CD14-positive monocyte (primary cell): ENCODE results near the gene ITM2B. TPM values are rescaled to one million over a fixed set of nuclear protein-coding genes. Genes with fewer than 3 reads are reported as not detected.

Experiments used
- DNase-seq, 3 donors: peaks; one replicate each; pipeline ENCODE4 v3.0.0-alpha.2; 2011 to 2022
- H2AFZ ChIP-seq: 2 replicates; pipeline ENCODE4 v1.6.0; 2012; ENCODE audit warnings: mild to moderate bottlenecking, low read depth, low read length, inconsistent platforms; ENCODE audit not compliant: insufficient read depth, poor library complexity, severe bottlenecking
- H3K27ac ChIP-seq, 2 donors: 1 replicate in 1 of 2; 2 replicates in 1 of 2; pipeline ENCODE4 v1.5.1; 2012 to 2013; ENCODE audit warnings: low read length in 2 of 2, control low read depth in 1 of 2, inconsistent platforms in 1 of 2, low read depth in 1 of 2, mild to moderate bottlenecking in 1 of 2
- H3K27me3 ChIP-seq, 2 donors: one replicate each; pipeline versions ENCODE4 v1.6.0 to v1.6.1; 2011 to 2013; ENCODE audit warnings: low read length in 2 of 2; ENCODE audit not compliant: control insufficient read depth in 2 of 2, insufficient read depth in 2 of 2
- H3K36me3 ChIP-seq, 2 donors: replicated peaks in 1 of 2; 1 replicate in 1 of 2; 2 replicates in 1 of 2; pipeline versions ENCODE4 v1.5.1 to v1.6.1; 2012 to 2013; ENCODE audit warnings: low read length in 2 of 2, control low read depth in 1 of 2, inconsistent platforms in 1 of 2, mild to moderate bottlenecking in 1 of 2; ENCODE audit not compliant: insufficient read depth in 2 of 2, control insufficient read depth in 1 of 2
- H3K4me1 ChIP-seq, 2 donors: 1 replicate in 1 of 2; 2 replicates in 1 of 2; pipeline versions ENCODE4 v1.5.1 to v1.6.1; 2012 to 2013; ENCODE audit warnings: low read length in 2 of 2, control low read depth in 1 of 2, inconsistent platforms in 1 of 2, mild to moderate bottlenecking in 1 of 2, moderate library complexity in 1 of 2; ENCODE audit not compliant: insufficient read depth in 2 of 2, control insufficient read depth in 1 of 2
- H3K4me2 ChIP-seq: replicated peaks from 2 replicates; pipeline ENCODE3; 2012; ENCODE audit warnings: low read length, moderate library complexity, mild to moderate bottlenecking; ENCODE audit not compliant: poor library complexity, severe bottlenecking; ENCODE audit errors: extremely low read depth
- H3K4me3 ChIP-seq, 3 experiments: fragments of 200-600 bp in 1 of 3; sonication (generic) in 1 of 3; replicated peaks in 1 of 3; 1 replicate in 2 of 3; 2 replicates in 1 of 3; pipeline ENCODE4 v1.5.1; 2011 to 2013; ENCODE audit warnings: low read length in 3 of 3, mild to moderate bottlenecking in 3 of 3, control low read depth in 2 of 3, low read depth in 2 of 3, inconsistent platforms in 1 of 3, moderate library complexity in 1 of 3
- H3K79me2 ChIP-seq: 2 replicates; pipeline ENCODE4 v1.6.0; 2012; ENCODE audit warnings: mild to moderate bottlenecking, control low read depth, inconsistent platforms, low read length, moderate library complexity; ENCODE audit not compliant: insufficient read depth
- H3K9ac ChIP-seq: 2 replicates; pipeline ENCODE4 v1.6.0; 2017; ENCODE audit warnings: low read length, mild to moderate bottlenecking; ENCODE audit not compliant: insufficient read depth, poor library complexity, severe bottlenecking
- H3K9me3 ChIP-seq, 2 donors: replicated peaks in 1 of 2; 1 replicate in 1 of 2; 2 replicates in 1 of 2; pipeline versions ENCODE4 v1.5.1 to v1.6.1; 2012 to 2013; ENCODE audit warnings: low read length in 2 of 2, control low read depth in 1 of 2; ENCODE audit not compliant: control insufficient read depth in 1 of 2, insufficient read depth in 1 of 2
- H4K20me1 ChIP-seq: 2 replicates; pipeline ENCODE4 v1.6.0; 2012; ENCODE audit warnings: mild to moderate bottlenecking, low read length, control low read depth, moderate library complexity; ENCODE audit not compliant: insufficient read depth
- H3K27ac Mint-ChIP-seq, 7 donors: one replicate each; pipeline ENCODE4 v1.8.0; 2020; ENCODE audit warnings: mild to moderate bottlenecking in 7 of 7, mixed read lengths in 7 of 7, moderate library complexity in 6 of 7, inconsistent platforms in 2 of 7
- H3K27me3 Mint-ChIP-seq, 3 donors: one replicate each; pipeline ENCODE4 v1.8.0; 2021 to 2022; ENCODE audit warnings: low read depth in 3 of 3, mild to moderate bottlenecking in 3 of 3, mixed read lengths in 3 of 3, moderate library complexity in 3 of 3, inconsistent platforms in 1 of 3
- H3K36me3 Mint-ChIP-seq, 2 donors: one replicate each; pipeline ENCODE4 v1.8.0; 2020; ENCODE audit warnings: mixed read lengths in 2 of 2, inconsistent platforms in 1 of 2, mild to moderate bottlenecking in 1 of 2
- H3K4me1 Mint-ChIP-seq: one replicate; pipeline ENCODE4 v1.8.0; 2020; ENCODE audit warnings: mild to moderate bottlenecking, mixed read lengths
- H3K4me3 Mint-ChIP-seq, 2 donors: one replicate each; pipeline ENCODE4 v1.8.0; 2020; ENCODE audit warnings: mild to moderate bottlenecking in 2 of 2, mixed read lengths in 2 of 2, moderate library complexity in 1 of 2
- H3K9me3 Mint-ChIP-seq, 7 donors: one replicate each; pipeline ENCODE4 v1.8.0; 2020 to 2022; ENCODE audit warnings: mixed read lengths in 7 of 7, mild to moderate bottlenecking in 6 of 7, moderate library complexity in 6 of 7, inconsistent platforms in 2 of 7
- CTCF ChIP-seq: fragments of 200-600 bp; IDR thresholded peaks from one replicate; pipeline ENCODE4 v1.8.0; 2022; ENCODE audit warnings: antibody characterized with exemption, mild to moderate bottlenecking
- WGBS: methylation state at CpG from one replicate; pipeline ENCODE4 v1.1.5; 2013; ENCODE audit warnings: missing lambda C conversion rate; ENCODE audit not compliant: insufficient coverage; 5-methylcytosine and 5-hydroxymethylcytosine counted together
- intact Hi-C, 2 donors: fragments of 100-400 bp; cut with micrococcal nuclease; formaldehyde crosslinking; loops; one replicate each; pipeline versions ENCODE4 v1.15.0 to v1.15.1; 2023
- polyA plus RNA-seq, 3 donors: library from polyadenylated mRNA; depleted of rRNA in 1 of 3; unstranded in 2 of 3; stranded (reverse) in 1 of 3; fragments of 300-500 nt in 2 of 3; fragments of >200 nt in 1 of 3; fragmentation: Illumina TruSeq in 2 of 3; gene quantifications; 1 replicate in 2 of 3; 2 replicates in 1 of 3; pipeline ENCODE4 v1.2.3, GENCODE V29; 2012 to 2021

ITM2B gene
- polyA plus RNA-seq, 3 donors, result 702 to 1,657 (median 1,502) TPM

GRCh38 chr13:48278806-48279205 is 45.8 kb downstream of the ITM2B start:
- Histone ChIP-seq H3K27me3 (no peaks in the 10 kb centered on the region), H2AFZ (no peak overlapping the region), H3K27ac (no peak overlapping the region), H3K9me3 (no peaks in the 10 kb centered on the region), H4K20me1 (no peaks in the 10 kb centered on the region), H3K4me2 (no peak overlapping the region), H3K36me3 (no peaks in the 10 kb centered on the region), H3K9ac (no peak overlapping the region), H3K4me3 (no peak overlapping the region), H3K4me1 (no peaks in the 10 kb centered on the region), H3K79me2 (no peaks in the 10 kb centered on the region)
- peaks cover 0 to 1% (median 0%) of the 10 kb centered on the region in 3 donors for H3K27me3 Mint-ChIP-seq
- no peaks in the 10 kb centered on the region for H3K4me1 Mint-ChIP-seq
- no peak overlapping the region for H3K4me3 Mint-ChIP-seq
- no peak for TF ChIP-seq CTCF
- H3K36me3 Mint-ChIP-seq, result no peaks in the 10 kb centered on the region
- H3K9me3 Mint-ChIP-seq, result peaks cover 0 to 2% (median 0%) of the 10 kb centered on the region in 7 donors
- DNase-seq, result no peak
- intact Hi-C loops, result no loop called here
- H3K27ac Mint-ChIP-seq, result no peak overlapping the region
- WGBS, result no CpG with 5 or more reads among the region's 2 CpGs

- H3K27ac ChIP-seq, result no peak overlapping the region
- no peak for TF ChIP-seq CTCF
- intact Hi-C loops, result no loop called here
These were observed 48.5 kb downstream of the ITM2B start for GRCh38 chr13:48281556-48281955.

More at GRCh38 chr13:48281556-48281955, 48.5 kb downstream of the ITM2B start:
- no CpG with 5 or more reads among the region's 1 CpG for WGBS
- Mint-ChIP-seq H3K4me1 (no peaks in the 10 kb centered on the region), H3K4me3 (no peak overlapping the region), H3K27ac (no peak overlapping the region), H3K9me3 (no peaks in the 10 kb centered on the region), H3K27me3 (peaks cover 0 to 3% (median 0%) of the 10 kb centered on the region in 3 donors), H3K36me3 (no peaks in the 10 kb centered on the region)
- no peaks in the 10 kb centered on the region for H3K9me3 ChIP-seq
- H2AFZ ChIP-seq, result no peak overlapping the region
- H3K79me2 ChIP-seq, result no peaks in the 10 kb centered on the region
- H3K4me2 ChIP-seq, result no peak overlapping the region
- no peak overlapping the region for H3K4me3 ChIP-seq
- H3K36me3 ChIP-seq, result no peaks in the 10 kb centered on the region
- no peak overlapping the region for H3K9ac ChIP-seq
- no peaks in the 10 kb centered on the region for H3K27me3 ChIP-seq
- no peak for DNase-seq
- H4K20me1 ChIP-seq, result no peaks in the 10 kb centered on the region
- H3K4me1 ChIP-seq, result no peaks in the 10 kb centered on the region
